DND-41 (cell line): ENCODE measurements around the gene SLC17A9.

Experiments used
- ATAC-seq: fragments of 200-7000 bp; cut with Tn5 transposase; 3 replicates; pipeline ENCODE4 v1.9.1; 2021; ENCODE audit warnings: low read depth; ENCODE audit not compliant: insufficient read depth
- DNase-seq: peaks from one replicate; pipeline ENCODE4 v3.0.0-alpha.2; 2020
- H2AFZ ChIP-seq: 2 replicates; pipeline ENCODE4 v1.6.0; 2012; ENCODE audit warnings: low read depth, low read length
- H3K27ac ChIP-seq: 2 replicates; pipeline ENCODE4 v1.5.1; 2012; ENCODE audit warnings: low read length, inconsistent platforms
- H3K27me3 ChIP-seq: fragments of 200-600 bp; sonication (generic); 2 replicates; pipeline ENCODE4 v1.6.0; 2012; ENCODE audit warnings: low read length, mild to moderate bottlenecking, inconsistent platforms; ENCODE audit not compliant: insufficient read depth, poor library complexity
- H3K36me3 ChIP-seq: 2 replicates; pipeline ENCODE4 v1.5.1; 2012; ENCODE audit warnings: low read length, inconsistent platforms; ENCODE audit not compliant: insufficient read depth
- H3K4me1 ChIP-seq: 2 replicates; pipeline ENCODE4 v1.5.1; 2012; ENCODE audit warnings: mild to moderate bottlenecking, low read length; ENCODE audit not compliant: insufficient read depth
- H3K4me2 ChIP-seq: 2 replicates; pipeline ENCODE4 v1.6.0; 2012; ENCODE audit warnings: mild to moderate bottlenecking, moderate library complexity, low read length, inconsistent platforms; ENCODE audit not compliant: insufficient read depth
- H3K4me3 ChIP-seq, 2 experiments: fragments of 200-600 bp in 1 of 2; shearing (Covaris generic) in 1 of 2; 2 replicates each; pipeline ENCODE4 v1.5.1; 2012 to 2016; ENCODE audit warnings: inconsistent platforms in 2 of 2, low read length in 2 of 2, mild to moderate bottlenecking in 2 of 2, low read depth in 1 of 2, moderate library complexity in 1 of 2
- H3K79me2 ChIP-seq: 2 replicates; pipeline ENCODE4 v1.6.0; 2012; ENCODE audit warnings: low read length, inconsistent platforms; ENCODE audit not compliant: insufficient read depth
- H3K9ac ChIP-seq: 2 replicates; pipeline ENCODE4 v1.6.0; 2012; ENCODE audit warnings: low read depth, mild to moderate bottlenecking, inconsistent platforms, low read length, moderate library complexity
- H3K9me3 ChIP-seq: 2 replicates; pipeline ENCODE4 v1.5.1; 2012; ENCODE audit warnings: low read length, moderate library complexity, mild to moderate bottlenecking, inconsistent platforms; ENCODE audit not compliant: insufficient read depth, severe bottlenecking
- H4K20me1 ChIP-seq: 2 replicates; pipeline ENCODE4 v1.6.0; 2012; ENCODE audit warnings: low read length; ENCODE audit not compliant: insufficient read depth
- EZH2 ChIP-seq: IDR thresholded peaks from 3 replicates; pipeline ENCODE4 v1.6.1; 2012; ENCODE audit warnings: borderline replicate concordance, low read depth, mild to moderate bottlenecking, moderate library complexity, low read length, inconsistent platforms; ENCODE audit not compliant: severe bottlenecking
- TF ChIP-seq, protein P1 (sequence below): IDR thresholded peaks from 2 replicates; pipeline ENCODE4 v1.5.1; 2012; ENCODE audit warnings: borderline replicate concordance, low read length, moderate library complexity, mild to moderate bottlenecking; ENCODE audit not compliant: poor library complexity, severe bottlenecking; ENCODE audit errors: extremely low read depth

SLC17A9 gene

DNA sequence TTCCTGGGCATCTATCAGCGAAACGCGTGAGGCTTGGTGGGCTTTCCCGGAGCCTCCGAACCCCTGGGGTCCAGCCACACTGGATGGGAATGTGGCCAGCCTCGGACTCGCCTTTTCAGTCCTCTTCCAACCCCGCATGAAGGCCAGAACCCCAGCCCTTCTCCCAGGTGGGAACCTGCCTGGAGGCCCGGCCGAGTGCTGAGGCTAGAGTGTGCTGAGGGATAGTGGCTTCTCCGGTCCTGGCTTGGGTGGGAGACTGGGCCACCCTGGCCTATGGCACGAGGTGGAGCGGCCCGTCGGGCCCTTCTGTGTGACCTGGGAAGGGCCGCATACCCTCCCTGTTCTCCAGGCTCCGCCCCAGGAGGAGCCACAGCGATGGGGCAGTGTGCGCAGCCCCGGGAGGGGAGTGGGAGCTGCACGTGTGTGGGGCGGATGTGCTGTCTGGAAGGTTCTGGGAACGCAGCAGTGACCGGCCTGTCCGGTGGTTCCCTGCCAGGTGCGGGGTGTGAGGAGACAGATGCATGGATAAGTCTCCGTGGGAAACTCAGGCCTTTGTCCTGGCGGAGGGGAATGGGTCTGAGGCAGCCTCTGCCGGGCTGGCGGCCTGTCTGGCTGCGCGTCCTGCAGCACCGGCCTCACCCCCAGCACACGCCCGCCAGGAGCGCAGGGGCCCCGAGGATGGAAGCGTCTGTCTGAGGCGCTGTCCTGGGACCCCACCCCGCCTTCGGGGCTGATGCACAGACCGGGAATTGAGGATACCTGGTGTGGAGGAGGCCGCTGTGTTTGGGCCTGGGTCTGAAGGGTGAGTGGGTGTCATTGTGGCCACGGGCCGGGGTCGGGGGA is 55.4 kb downstream of the SLC17A9 start:
- DNase-seq (peak; percentile 73), ATAC-seq (peak; percentile 15; the same call in 2 of the 3 replicates)
- peaks cover 17% of the 10 kb centered on the region for H3K9me3 ChIP-seq
- peak overlapping the region; percentile 79; the same call in 1 of the 2 replicates for H2AFZ ChIP-seq
- H3K27me3 ChIP-seq: peaks cover 4% of the 10 kb centered on the region
- peaks cover 15% of the 10 kb centered on the region for H4K20me1 ChIP-seq
- H3K27ac ChIP-seq: peak overlapping the region; percentile 94
- peaks cover 15% of the 10 kb centered on the region for H3K36me3 ChIP-seq
- H3K4me1 ChIP-seq: peaks cover 80% of the 10 kb centered on the region
- peak overlapping the region; percentile 97 for H3K4me2 ChIP-seq
- TF ChIP-seq, protein P1, sequence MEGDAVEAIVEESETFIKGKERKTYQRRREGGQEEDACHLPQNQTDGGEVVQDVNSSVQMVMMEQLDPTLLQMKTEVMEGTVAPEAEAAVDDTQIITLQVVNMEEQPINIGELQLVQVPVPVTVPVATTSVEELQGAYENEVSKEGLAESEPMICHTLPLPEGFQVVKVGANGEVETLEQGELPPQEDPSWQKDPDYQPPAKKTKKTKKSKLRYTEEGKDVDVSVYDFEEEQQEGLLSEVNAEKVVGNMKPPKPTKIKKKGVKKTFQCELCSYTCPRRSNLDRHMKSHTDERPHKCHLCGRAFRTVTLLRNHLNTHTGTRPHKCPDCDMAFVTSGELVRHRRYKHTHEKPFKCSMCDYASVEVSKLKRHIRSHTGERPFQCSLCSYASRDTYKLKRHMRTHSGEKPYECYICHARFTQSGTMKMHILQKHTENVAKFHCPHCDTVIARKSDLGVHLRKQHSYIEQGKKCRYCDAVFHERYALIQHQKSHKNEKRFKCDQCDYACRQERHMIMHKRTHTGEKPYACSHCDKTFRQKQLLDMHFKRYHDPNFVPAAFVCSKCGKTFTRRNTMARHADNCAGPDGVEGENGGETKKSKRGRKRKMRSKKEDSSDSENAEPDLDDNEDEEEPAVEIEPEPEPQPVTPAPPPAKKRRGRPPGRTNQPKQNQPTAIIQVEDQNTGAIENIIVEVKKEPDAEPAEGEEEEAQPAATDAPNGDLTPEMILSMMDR: no peak
- TF ChIP-seq EZH2: no peak
- H3K79me2 ChIP-seq: peaks cover 46% of the 10 kb centered on the region
- peak overlapping the region; percentile 61 to 95; a peak in 3 of 4 replicates for H3K4me3 ChIP-seq
- peak overlapping the region; percentile 95 for H3K9ac ChIP-seq

DNA sequence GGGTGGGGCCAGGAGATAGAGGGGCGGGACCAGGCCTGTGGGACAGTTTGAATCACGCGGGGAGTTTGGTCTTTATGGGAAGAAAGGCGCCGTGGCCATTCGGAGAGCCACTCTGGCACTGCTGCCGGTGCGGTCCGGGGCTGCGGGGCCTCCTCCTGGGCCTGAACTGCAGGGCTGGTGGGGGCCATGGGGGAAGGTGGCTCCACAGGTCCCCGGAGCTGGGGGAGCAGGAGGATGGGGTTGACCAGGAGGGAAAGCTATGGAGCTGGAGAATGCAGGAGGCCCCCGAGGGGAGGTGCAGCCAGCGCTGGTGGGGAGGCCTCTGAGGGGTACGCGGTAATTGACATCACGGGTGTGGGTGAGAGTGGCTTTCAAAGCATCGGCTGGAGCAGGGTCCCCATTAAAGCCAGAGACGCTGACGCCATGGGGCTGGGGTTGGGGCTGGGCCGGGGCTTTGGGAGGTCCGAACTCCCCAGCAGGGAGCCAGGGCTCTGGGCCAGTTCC is 56.1 kb downstream of the SLC17A9 start:
- peaks cover 15% of the 10 kb centered on the region for H4K20me1 ChIP-seq
- TF ChIP-seq, protein P1: no peak
- TF ChIP-seq EZH2: no peak
- H3K79me2 ChIP-seq: peaks cover 54% of the 10 kb centered on the region
- H3K4me2 ChIP-seq: peak overlapping the region; percentile 97
- peak overlapping the region in 1 of 2 experiments; percentile 95; a peak in 3 of 4 replicates for H3K4me3 ChIP-seq
- ATAC-seq (no peak), DNase-seq (peak; percentile 51)
- peaks cover 21% of the 10 kb centered on the region for H3K36me3 ChIP-seq
- H3K4me1 ChIP-seq: peaks cover 76% of the 10 kb centered on the region
- H3K9me3 ChIP-seq: peaks cover 24% of the 10 kb centered on the region
- peak overlapping the region; percentile 95 for H3K9ac ChIP-seq
- peaks cover 4% of the 10 kb centered on the region for H3K27me3 ChIP-seq
- H3K27ac ChIP-seq: peak overlapping the region; percentile 94
- H2AFZ ChIP-seq: no peak overlapping the region; the same call in 1 of the 2 replicates

- peaks cover 70% of the 10 kb centered on the region for H3K4me1 ChIP-seq
- ATAC-seq: peak; percentile 51
Observed at GRCh38 chr20:63009045-63009961, 56.8 kb downstream of the SLC17A9 start.

More at GRCh38 chr20:63009045-63009961, 56.8 kb downstream of the SLC17A9 start:
- Histone ChIP-seq H3K27me3 (peaks cover 4% of the 10 kb centered on the region), H3K4me3 (peak overlapping the region; percentile 64 to 95), H3K27ac (peak overlapping the region; percentile 94), H3K36me3 (peaks cover 24% of the 10 kb centered on the region), H3K79me2 (peaks cover 61% of the 10 kb centered on the region), H3K9me3 (peaks cover 24% of the 10 kb centered on the region), H2AFZ (peak overlapping the region; percentile 48), H4K20me1 (peaks cover 15% of the 10 kb centered on the region), H3K9ac (peak overlapping the region; percentile 95), H3K4me2 (peak overlapping the region; percentile 97)
- TF ChIP-seq EZH2: no peak
- TF ChIP-seq, protein P1: peak; percentile 98
- peak; percentile 94 for DNase-seq
